H9 (cell line): ENCODE results near the gene SERPINA6. TPM values are rescaled to one million over a fixed set of nuclear protein-coding genes. Genes with fewer than 3 reads are reported as not detected.

ENCODE experiments used
- DNase-seq: peaks from one replicate; pipeline ENCODE4 v3.0.0-alpha.2; 2017
- H2AFZ ChIP-seq: one replicate; pipeline ENCODE4 v1.6.1; 2013; ENCODE audit warnings: mild to moderate bottlenecking, low read length, control low read depth, moderate library complexity
- H2AK5ac ChIP-seq: 2 replicates; pipeline ENCODE4 v1.6.1; 2013; ENCODE audit warnings: low read length, control low read depth, mixed read lengths; ENCODE audit not compliant: insufficient read length
- H2BK120ac ChIP-seq: one replicate; pipeline ENCODE4 v1.6.1; 2013; ENCODE audit warnings: low read depth, mild to moderate bottlenecking, low read length, control low read depth, inconsistent platforms; ENCODE audit not compliant: poor library complexity, severe bottlenecking
- H2BK12ac ChIP-seq: 2 replicates; pipeline ENCODE4 v1.6.1; 2013; ENCODE audit warnings: low read length, control low read depth, mixed read lengths, low read depth; ENCODE audit not compliant: insufficient read length
- H2BK15ac ChIP-seq: 2 replicates; pipeline ENCODE4 v1.6.1; 2013; ENCODE audit warnings: low read depth, low read length, control low read depth
- H2BK20ac ChIP-seq: one replicate; pipeline ENCODE4 v1.6.1; 2013; ENCODE audit warnings: low read depth, mild to moderate bottlenecking, low read length, control low read depth, inconsistent platforms; ENCODE audit not compliant: poor library complexity, severe bottlenecking
- H2BK5ac ChIP-seq: 2 replicates; pipeline ENCODE4 v1.6.1; 2013; ENCODE audit warnings: low read length, control low read depth, mixed read lengths; ENCODE audit not compliant: insufficient read length
- H3K14ac ChIP-seq: 2 replicates; pipeline ENCODE4 v1.6.1; 2013; ENCODE audit warnings: low read length, control low read depth; ENCODE audit not compliant: insufficient read depth
- H3K18ac ChIP-seq: 2 replicates; pipeline ENCODE4 v1.6.1; 2013; ENCODE audit warnings: low read depth, mild to moderate bottlenecking, mixed read lengths, low read length, control low read depth; ENCODE audit not compliant: insufficient read length
- H3K23ac ChIP-seq: 2 replicates; pipeline ENCODE4 v1.6.1; 2013; ENCODE audit warnings: low read length, control low read depth, mixed read lengths, low read depth; ENCODE audit not compliant: insufficient read length
- H3K23me2 ChIP-seq: 2 replicates; pipeline ENCODE4 v1.6.1; 2013; ENCODE audit warnings: low read depth, mild to moderate bottlenecking, mixed read lengths, low read length, control low read depth; ENCODE audit not compliant: insufficient read length, poor library complexity, severe bottlenecking
- H3K27ac ChIP-seq: 2 replicates; pipeline ENCODE4 v1.5.1; 2013; ENCODE audit warnings: low read length, control low read depth, mixed read lengths, low read depth; ENCODE audit not compliant: insufficient read length
- H3K27me3 ChIP-seq: 2 replicates; pipeline ENCODE4 v1.6.1; 2013; ENCODE audit warnings: low read length, control low read depth, inconsistent platforms; ENCODE audit not compliant: insufficient read depth
- H3K4ac ChIP-seq: 2 replicates; pipeline ENCODE4 v1.6.1; 2013; ENCODE audit warnings: low read depth, mild to moderate bottlenecking, control low read depth, inconsistent platforms, low read length, moderate library complexity
- H3K4me1 ChIP-seq: 2 replicates; pipeline ENCODE4 v1.6.1; 2013; ENCODE audit warnings: low read length, control low read depth, inconsistent platforms; ENCODE audit not compliant: insufficient read depth
- H3K4me2 ChIP-seq: 2 replicates; pipeline ENCODE4 v1.6.1; 2013; ENCODE audit warnings: low read length, control low read depth, mixed read lengths; ENCODE audit not compliant: insufficient read length, insufficient read depth
- H3K56ac ChIP-seq: 2 replicates; pipeline ENCODE4 v1.6.1; 2013; ENCODE audit warnings: low read depth, mild to moderate bottlenecking, mixed read lengths, low read length, control low read depth; ENCODE audit not compliant: insufficient read length
- H3K79me1 ChIP-seq: 2 replicates; pipeline ENCODE4 v1.6.1; 2013; ENCODE audit warnings: low read depth, mild to moderate bottlenecking, moderate library complexity, low read length, control low read depth, inconsistent platforms; ENCODE audit not compliant: insufficient read depth, poor library complexity, severe bottlenecking
- H3K79me2 ChIP-seq: 2 replicates; pipeline ENCODE4 v1.6.1; 2013; ENCODE audit warnings: low read length, control low read depth, inconsistent platforms; ENCODE audit not compliant: insufficient read depth
- H3K9ac ChIP-seq: 2 replicates; pipeline ENCODE4 v1.6.1; 2013; ENCODE audit warnings: low read length, control low read depth, mixed read lengths; ENCODE audit not compliant: insufficient read length; ENCODE audit errors: extremely low read depth
- H3K9me3 ChIP-seq: one replicate; pipeline ENCODE4 v1.6.1; 2013; ENCODE audit warnings: low read depth, low read length, inconsistent platforms; ENCODE audit not compliant: control insufficient read depth
- H3T11ph ChIP-seq: one replicate; pipeline ENCODE4 v1.6.1; 2013; ENCODE audit warnings: mild to moderate bottlenecking, low read length, control low read depth, inconsistent platforms
- H4K20me1 ChIP-seq: one replicate; pipeline ENCODE4 v1.6.1; 2013; ENCODE audit not compliant: control insufficient read depth, insufficient read length, insufficient read depth
- H4K5ac ChIP-seq: 2 replicates; pipeline ENCODE4 v1.6.1; 2013; ENCODE audit warnings: low read depth, mild to moderate bottlenecking, mixed read lengths, low read length, control low read depth; ENCODE audit not compliant: insufficient read length
- H4K8ac ChIP-seq: replicated peaks from 2 replicates; pipeline ENCODE4 v1.6.1; 2013; ENCODE audit warnings: low read length, control low read depth, mixed read lengths, low read depth; ENCODE audit not compliant: insufficient read length
- H4K91ac ChIP-seq: 2 replicates; pipeline ENCODE4 v1.6.1; 2013; ENCODE audit warnings: low read depth, mild to moderate bottlenecking, moderate library complexity, mixed read lengths, low read length, control low read depth; ENCODE audit not compliant: insufficient read length
- H3K27ac Mint-ChIP-seq, 3 experiments: 2 replicates in 2 of 3; 3 replicates in 1 of 3; pipeline ENCODE4 v1.8.0; 2020 to 2021; ENCODE audit warnings: mixed read lengths in 3 of 3, mild to moderate bottlenecking in 1 of 3, moderate library complexity in 1 of 3
- H3K27me3 Mint-ChIP-seq: 2 replicates; pipeline ENCODE4 v1.8.0; 2021; ENCODE audit warnings: low read depth, mild to moderate bottlenecking, moderate library complexity, mixed read lengths
- H3K36me3 Mint-ChIP-seq, 3 experiments: 2 replicates in 2 of 3; 3 replicates in 1 of 3; pipeline ENCODE4 v1.8.0; 2020 to 2021; ENCODE audit warnings: low read depth in 3 of 3, mixed read lengths in 3 of 3; ENCODE audit not compliant: insufficient read depth in 1 of 3
- H3K4me1 Mint-ChIP-seq, 2 experiments: 2 replicates each; pipeline ENCODE4 v1.8.0; 2020; ENCODE audit warnings: mixed read lengths in 2 of 2
- H3K4me3 Mint-ChIP-seq, 2 experiments: 2 replicates in 1 of 2; 3 replicates in 1 of 2; pipeline ENCODE4 v1.8.0; 2020 to 2021; ENCODE audit warnings: mild to moderate bottlenecking in 2 of 2, mixed read lengths in 2 of 2, moderate library complexity in 1 of 2
- H3K9me3 Mint-ChIP-seq, 2 experiments: 2 replicates in 1 of 2; 3 replicates in 1 of 2; pipeline ENCODE4 v1.8.0; 2020; ENCODE audit warnings: mild to moderate bottlenecking in 2 of 2, mixed read lengths in 2 of 2, moderate library complexity in 1 of 2
- WGBS: extraction: QIAGEN DNeasy Blood & Tissue Kit; methylation state at CpG from one replicate; pipeline ENCODE4 v1.1.7; 2013; ENCODE audit warnings: missing lambda C conversion rate, low lambda C conversion rate, mixed read lengths; ENCODE audit not compliant: insufficient read length; ENCODE audit errors: extremely low coverage; 5-methylcytosine and 5-hydroxymethylcytosine counted together
- total RNA-seq: library from RNA; stranded (reverse); gene quantifications from 2 replicates; pipeline ENCODE4 v1.2.1, GENCODE V29; 2021
- TF ChIP-seq, protein P1 (sequence below): fragments of 200-600 bp; sonication (generic); conservative IDR thresholded peaks from 3 replicates; pipeline ENCODE4 v1.8.0; 2021; ENCODE audit warnings: antibody characterized with exemption, mild to moderate bottlenecking

The SERPINA6 gene
- total RNA-seq, 1 experiment from 2014 or later: not detected

DNA sequence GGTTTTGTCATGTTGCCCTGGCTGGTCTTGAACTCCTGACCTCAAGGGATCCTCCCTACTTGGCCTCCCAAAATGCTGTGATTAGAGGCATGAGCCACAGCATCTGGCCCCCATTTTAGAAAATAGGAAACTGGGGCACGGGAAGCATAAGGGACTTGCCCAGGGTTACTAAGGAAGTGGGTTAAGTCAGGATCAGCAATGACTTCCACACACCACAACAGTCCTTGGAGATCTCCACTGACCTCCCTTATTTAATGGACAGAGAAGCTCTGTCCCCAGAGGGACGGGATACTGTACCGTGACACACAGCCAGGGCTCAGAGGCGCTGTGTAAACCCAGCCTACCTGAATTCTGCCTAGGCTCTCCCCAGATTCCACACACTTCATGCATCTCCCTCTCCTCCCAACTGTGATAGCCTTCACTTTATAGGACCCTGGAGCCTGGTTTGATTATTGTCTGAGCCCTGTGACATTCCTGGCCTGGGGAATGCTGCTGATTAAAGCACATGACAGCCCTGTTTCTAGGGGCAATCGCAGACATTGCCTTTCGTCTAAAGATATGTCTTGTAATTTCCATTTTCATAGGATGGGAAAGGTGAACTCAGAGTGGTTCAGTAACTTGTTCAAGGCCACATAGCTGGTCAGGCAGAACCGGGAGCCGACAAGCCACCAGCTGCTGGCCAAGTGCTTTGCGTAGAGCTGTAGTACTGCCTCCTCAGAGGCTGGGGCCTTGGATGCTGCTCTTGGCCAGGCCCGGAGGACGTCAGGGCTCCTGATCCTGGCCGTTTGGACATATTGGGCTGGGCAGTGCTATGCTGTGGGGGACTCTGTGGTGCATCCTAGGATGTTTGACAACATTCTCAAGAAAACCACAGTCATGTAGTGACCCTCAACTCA is 44.5 kb upstream of the SERPINA6 start:
- Histone ChIP-seq H3K23me2 (no peaks in the 10 kb centered on the region), H2AFZ (no peak overlapping the region)
- H3K4me3 Mint-ChIP-seq: no peak overlapping the region; a peak in 1 of 5 replicates

More for the DNA sequence above, 44.5 kb upstream of the SERPINA6 start:
- Mint-ChIP-seq H3K27me3 (no peaks in the 10 kb centered on the region; the same call in 1 of the 2 replicates), H3K9me3 (no peaks in the 10 kb centered on the region), H3K36me3 (no peaks in the 10 kb centered on the region), H3K27ac (no peak overlapping the region), H3K4me1 (peaks cover 13 to 20% of the 10 kb centered on the region in 2 experiments)
- Histone ChIP-seq H3K27ac (no peak overlapping the region), H3K14ac (no peak overlapping the region; the same call in 1 of the 2 replicates), H3K9me3 (no peaks in the 10 kb centered on the region), H4K5ac (no peak overlapping the region), H3K79me2 (no peaks in the 10 kb centered on the region), H3T11ph (no peak overlapping the region), H3K9ac (no peak overlapping the region), H3K79me1 (no peaks in the 10 kb centered on the region), H2BK20ac (no peak overlapping the region), H2AK5ac (no peak overlapping the region), H4K20me1 (no peaks in the 10 kb centered on the region), H2BK15ac (no peak overlapping the region), H3K18ac (no peak overlapping the region), H2BK5ac (no peak overlapping the region), H3K4ac (no peak overlapping the region), H3K4me1 (no peaks in the 10 kb centered on the region), H4K8ac (no peak overlapping the region), H3K27me3 (no peaks in the 10 kb centered on the region; the same call in 1 of the 2 replicates), H3K4me2 (no peak overlapping the region), H3K23ac (no peak overlapping the region), H4K91ac (no peak overlapping the region), H2BK120ac (no peak overlapping the region), H3K56ac (no peak overlapping the region), H2BK12ac (no peak overlapping the region)
- no peak for DNase-seq
- TF ChIP-seq, protein P1, sequence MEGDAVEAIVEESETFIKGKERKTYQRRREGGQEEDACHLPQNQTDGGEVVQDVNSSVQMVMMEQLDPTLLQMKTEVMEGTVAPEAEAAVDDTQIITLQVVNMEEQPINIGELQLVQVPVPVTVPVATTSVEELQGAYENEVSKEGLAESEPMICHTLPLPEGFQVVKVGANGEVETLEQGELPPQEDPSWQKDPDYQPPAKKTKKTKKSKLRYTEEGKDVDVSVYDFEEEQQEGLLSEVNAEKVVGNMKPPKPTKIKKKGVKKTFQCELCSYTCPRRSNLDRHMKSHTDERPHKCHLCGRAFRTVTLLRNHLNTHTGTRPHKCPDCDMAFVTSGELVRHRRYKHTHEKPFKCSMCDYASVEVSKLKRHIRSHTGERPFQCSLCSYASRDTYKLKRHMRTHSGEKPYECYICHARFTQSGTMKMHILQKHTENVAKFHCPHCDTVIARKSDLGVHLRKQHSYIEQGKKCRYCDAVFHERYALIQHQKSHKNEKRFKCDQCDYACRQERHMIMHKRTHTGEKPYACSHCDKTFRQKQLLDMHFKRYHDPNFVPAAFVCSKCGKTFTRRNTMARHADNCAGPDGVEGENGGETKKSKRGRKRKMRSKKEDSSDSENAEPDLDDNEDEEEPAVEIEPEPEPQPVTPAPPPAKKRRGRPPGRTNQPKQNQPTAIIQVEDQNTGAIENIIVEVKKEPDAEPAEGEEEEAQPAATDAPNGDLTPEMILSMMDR: no peak
- WGBS: no CpG with 5 or more reads among the region's 12 CpGs
